ENCODE measurements around the gene KCNA3. TPM values are rescaled to one million over a fixed set of nuclear protein-coding genes. Genes with fewer than 3 reads are reported as not detected.

The KCNA3 gene
- total RNA-seq, 2 donors from 2014 or later: 0.62 to 0.91 TPM

GRCh38 chr1:110638556-110638955 lies 36.2 kb downstream of the KCNA3 start:
- 89% methylated on average over 6 of the region's 6 CpGs for WGBS
- Histone ChIP-seq H3K4me1 (replicated peaks) (no peaks in the 10 kb centered on the region), H3K27me3 (replicated peaks; ENCODE audit: insufficient read depth) (no peaks in the 10 kb centered on the region), H3K27ac (no peak overlapping the region), H3K36me3 (no peaks in the 10 kb centered on the region), H3K9me3 (no peaks in the 10 kb centered on the region), H3K4me3 (no peak overlapping the region)
- intact Hi-C loops (cut with DNase I): no loop called here
- no peak for DNase-seq (ENCODE audit: low spot score)
- TF ChIP-seq POLR2A (IDR thresholded peaks at IDR 0.05) (no peak), CTCF (IDR thresholded peaks at IDR 0.05) (no peak), POLR2AphosphoS5 (IDR thresholded peaks at IDR 0.05) (no peak)

- H3K36me3 ChIP-seq: no peaks in the 10 kb centered on the region
- no peak overlapping the region for H3K4me3 ChIP-seq
- H3K4me1 ChIP-seq (replicated peaks): no peaks in the 10 kb centered on the region
- no peaks in the 10 kb centered on the region for H3K9me3 ChIP-seq
- TF ChIP-seq POLR2AphosphoS5 (IDR thresholded peaks at IDR 0.05): no peak
- TF ChIP-seq CTCF (IDR thresholded peaks at IDR 0.05): no peak
- TF ChIP-seq POLR2A (IDR thresholded peaks at IDR 0.05): no peak
- DNase-seq (ENCODE audit: low spot score): no peak
- H3K27ac ChIP-seq: no peak overlapping the region
- H3K27me3 ChIP-seq (replicated peaks; ENCODE audit: insufficient read depth): no peaks in the 10 kb centered on the region
- intact Hi-C loops (cut with DNase I): no loop called here
- WGBS: 77% methylated on average over 2 of the region's 2 CpGs
Observed at GRCh38 chr1:110638058-110638457, 36.7 kb downstream of the KCNA3 start.

GRCh38 chr1:110637475-110637874 lies 37.3 kb downstream of the KCNA3 start:
- DNase-seq (ENCODE audit: low spot score): no peak
- no peaks in the 10 kb centered on the region for H3K36me3 ChIP-seq
- H3K9me3 ChIP-seq: no peaks in the 10 kb centered on the region
- intact Hi-C loops (cut with DNase I): no loop called here
- 68% methylated on average over 3 of the region's 3 CpGs for WGBS
- no peaks in the 10 kb centered on the region for H3K27me3 ChIP-seq (replicated peaks; ENCODE audit: insufficient read depth)
- H3K4me1 ChIP-seq (replicated peaks): no peaks in the 10 kb centered on the region
- H3K27ac ChIP-seq: no peak overlapping the region
- H3K4me3 ChIP-seq: no peak overlapping the region
- no peak for TF ChIP-seq POLR2AphosphoS5 (IDR thresholded peaks at IDR 0.05)
- TF ChIP-seq CTCF (IDR thresholded peaks at IDR 0.05): no peak

GRCh38 chr1:110636149-110636935 lies 38.4 kb downstream of the KCNA3 start:
- no peak overlapping the region for H3K27ac ChIP-seq
- no peak for DNase-seq (ENCODE audit: low spot score)
- TF ChIP-seq POLR2A (IDR thresholded peaks at IDR 0.05) (no peak), CTCF (IDR thresholded peaks at IDR 0.05) (no peak)
- H3K36me3 ChIP-seq: no peaks in the 10 kb centered on the region
- no peaks in the 10 kb centered on the region for H3K4me1 ChIP-seq (replicated peaks)
- no peaks in the 10 kb centered on the region for H3K27me3 ChIP-seq (replicated peaks; ENCODE audit: insufficient read depth)
- WGBS: 96% methylated on average over 4 of the region's 4 CpGs
- intact Hi-C loops (cut with DNase I): no loop called here
- no peaks in the 10 kb centered on the region for H3K9me3 ChIP-seq
- no peak overlapping the region for H3K4me3 ChIP-seq

GRCh38 chr1:110635434-110635833 lies 39.3 kb downstream of the KCNA3 start:
- Histone ChIP-seq H3K36me3 (no peaks in the 10 kb centered on the region), H3K4me1 (replicated peaks) (no peaks in the 10 kb centered on the region), H3K9me3 (no peaks in the 10 kb centered on the region), H3K4me3 (no peak overlapping the region), H3K27me3 (replicated peaks; ENCODE audit: insufficient read depth) (no peaks in the 10 kb centered on the region), H3K27ac (no peak overlapping the region)
- no peak for DNase-seq (ENCODE audit: low spot score)
- intact Hi-C loops (cut with DNase I): no loop called here
- WGBS: 83% methylated on average over 2 of the region's 2 CpGs
- TF ChIP-seq CTCF (IDR thresholded peaks at IDR 0.05) (no peak), POLR2A (IDR thresholded peaks at IDR 0.05) (no peak), POLR2AphosphoS5 (IDR thresholded peaks at IDR 0.05) (no peak)
